ENCODE data around the gene IQGAP2. TPM values are rescaled to one million over a fixed set of nuclear protein-coding genes. Genes with fewer than 3 reads are reported as not detected.

The IQGAP2 gene
- total RNA-seq, 1 experiment from 2014 or later = 1.5 TPM

DNA sequence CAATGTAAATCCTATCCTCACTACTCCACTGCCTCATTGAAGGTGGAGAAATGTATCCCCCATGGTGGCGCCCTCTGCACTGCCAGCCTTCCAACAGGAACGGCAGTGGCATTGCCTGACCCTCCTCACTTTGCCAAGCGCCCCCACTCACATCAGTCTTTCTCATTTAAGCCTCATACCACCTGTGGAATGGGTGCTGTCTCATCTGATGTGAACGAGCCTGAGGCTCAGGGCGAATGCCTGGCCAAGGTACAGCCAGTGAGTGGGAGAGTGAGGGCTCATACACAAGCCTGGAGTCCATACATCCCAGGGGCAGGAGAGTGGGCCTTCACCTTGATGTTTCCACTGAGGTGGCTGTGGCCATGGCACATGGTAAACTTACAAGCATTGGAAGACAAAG, 209.9 kb downstream of the IQGAP2 start:
- Mint-ChIP-seq H3K27ac (ENCODE audit: low read depth, unreplicated experiment) (no peak overlapping the region), H3K4me3 (ENCODE audit: unreplicated experiment) (no peak overlapping the region), H3K4me1 (ENCODE audit: insufficient read depth, unreplicated experiment) (peaks cover 6% of the 10 kb centered on the region), H3K36me3 (ENCODE audit: insufficient read depth, unreplicated experiment) (no peaks in the 10 kb centered on the region), H3K9me3 (ENCODE audit: unreplicated experiment) (no peaks in the 10 kb centered on the region), H3K27me3 (ENCODE audit: insufficient read depth, unreplicated experiment) (no peaks in the 10 kb centered on the region)
- ChIA-PET POLR2A (no interaction called here), CTCF (interaction anchor here (0.9 to 2.3 kb wide), 3 partner anchors 9 to 162 kb away, joined by 5 to 20 read pairs (median 5); no protein-coding TSS in a partner anchor)
- TF ChIP-seq, protein P1, sequence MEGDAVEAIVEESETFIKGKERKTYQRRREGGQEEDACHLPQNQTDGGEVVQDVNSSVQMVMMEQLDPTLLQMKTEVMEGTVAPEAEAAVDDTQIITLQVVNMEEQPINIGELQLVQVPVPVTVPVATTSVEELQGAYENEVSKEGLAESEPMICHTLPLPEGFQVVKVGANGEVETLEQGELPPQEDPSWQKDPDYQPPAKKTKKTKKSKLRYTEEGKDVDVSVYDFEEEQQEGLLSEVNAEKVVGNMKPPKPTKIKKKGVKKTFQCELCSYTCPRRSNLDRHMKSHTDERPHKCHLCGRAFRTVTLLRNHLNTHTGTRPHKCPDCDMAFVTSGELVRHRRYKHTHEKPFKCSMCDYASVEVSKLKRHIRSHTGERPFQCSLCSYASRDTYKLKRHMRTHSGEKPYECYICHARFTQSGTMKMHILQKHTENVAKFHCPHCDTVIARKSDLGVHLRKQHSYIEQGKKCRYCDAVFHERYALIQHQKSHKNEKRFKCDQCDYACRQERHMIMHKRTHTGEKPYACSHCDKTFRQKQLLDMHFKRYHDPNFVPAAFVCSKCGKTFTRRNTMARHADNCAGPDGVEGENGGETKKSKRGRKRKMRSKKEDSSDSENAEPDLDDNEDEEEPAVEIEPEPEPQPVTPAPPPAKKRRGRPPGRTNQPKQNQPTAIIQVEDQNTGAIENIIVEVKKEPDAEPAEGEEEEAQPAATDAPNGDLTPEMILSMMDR (IDR thresholded peaks at IDR 0.05; ENCODE audit: unreplicated experiment) = no peak
- no TSS peak for BruUV-seq (replicated peaks)
- intact Hi-C loops (cut with micrococcal nuclease) = no loop called here
- no peak for DNase-seq (ENCODE audit: unreplicated experiment)

DNA sequence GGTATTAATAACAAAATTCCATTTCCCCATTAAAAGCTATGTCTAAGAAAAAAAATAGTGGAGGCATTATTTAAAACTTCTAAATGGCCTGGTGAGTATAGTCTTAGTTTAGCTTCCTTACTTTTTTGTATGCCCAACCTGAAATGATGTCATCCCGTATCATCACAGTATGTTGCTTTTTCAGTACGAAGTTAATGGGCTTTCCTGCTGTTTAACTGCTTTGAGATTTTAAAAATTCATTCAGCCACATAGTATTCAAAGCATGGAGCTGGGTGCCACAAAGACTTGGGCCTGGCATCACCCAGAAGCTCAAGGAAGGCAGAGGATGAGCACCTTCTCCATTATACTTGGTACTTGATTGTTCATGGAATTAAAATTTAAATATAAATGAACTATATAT, 212.7 kb downstream of the IQGAP2 start:
- Mint-ChIP-seq H3K9me3 (ENCODE audit: unreplicated experiment) (no peaks in the 10 kb centered on the region), H3K27me3 (ENCODE audit: insufficient read depth, unreplicated experiment) (no peaks in the 10 kb centered on the region), H3K4me1 (ENCODE audit: insufficient read depth, unreplicated experiment) (peaks cover 6% of the 10 kb centered on the region), H3K4me3 (ENCODE audit: unreplicated experiment) (no peak overlapping the region), H3K36me3 (ENCODE audit: insufficient read depth, unreplicated experiment) (no peaks in the 10 kb centered on the region), H3K27ac (ENCODE audit: low read depth, unreplicated experiment) (no peak overlapping the region)
- TF ChIP-seq, protein P1 (IDR thresholded peaks at IDR 0.05; ENCODE audit: unreplicated experiment) = no peak
- ChIA-PET POLR2A (no interaction called here), CTCF (interaction anchor here (0.8 to 1.4 kb wide), 4 partner anchors 9 to 159 kb away, joined by 3 to 11 read pairs (median 4); no protein-coding TSS in a partner anchor)
- DNase-seq (ENCODE audit: unreplicated experiment) = no peak
- intact Hi-C loops (cut with micrococcal nuclease) = no loop called here
- BruUV-seq (replicated peaks) = no TSS peak

DNA sequence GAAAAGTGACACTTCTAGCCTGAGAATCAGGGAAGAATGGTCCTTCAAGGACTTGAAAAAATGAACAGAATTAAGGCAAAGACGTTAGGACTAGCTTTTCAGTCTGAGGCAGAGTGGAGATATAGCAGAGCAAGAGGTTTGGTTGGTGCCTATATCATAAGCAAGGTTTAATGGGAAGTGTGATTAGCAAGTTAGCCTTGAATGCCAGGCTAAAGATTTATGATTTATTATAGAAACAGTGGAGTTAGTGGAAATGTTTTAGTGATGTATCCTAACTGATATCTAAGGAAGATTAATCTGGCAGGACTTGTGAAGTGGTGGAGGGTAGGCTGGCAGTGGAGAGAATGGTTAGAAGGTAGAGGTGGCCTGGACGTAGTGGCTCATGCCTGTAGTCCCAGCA, 213.1 kb downstream of the IQGAP2 start:
- TF ChIP-seq, protein P1 (IDR thresholded peaks at IDR 0.05; ENCODE audit: unreplicated experiment) = no peak
- H3K27me3 Mint-ChIP-seq (ENCODE audit: insufficient read depth, unreplicated experiment) = no peaks in the 10 kb centered on the region
- H3K4me1 Mint-ChIP-seq (ENCODE audit: insufficient read depth, unreplicated experiment) = peaks cover 6% of the 10 kb centered on the region
- no peak for DNase-seq (ENCODE audit: unreplicated experiment)
- no TSS peak for BruUV-seq (replicated peaks)
- CTCF ChIA-PET = interaction anchor here (0.9 to 1.4 kb wide), 4 partner anchors 7 to 158 kb away, joined by 3 to 11 read pairs (median 4); no protein-coding TSS in a partner anchor
- intact Hi-C loops (cut with micrococcal nuclease) = no loop called here
- no peak overlapping the region for H3K4me3 Mint-ChIP-seq (ENCODE audit: unreplicated experiment)
- no peaks in the 10 kb centered on the region for H3K36me3 Mint-ChIP-seq (ENCODE audit: insufficient read depth, unreplicated experiment)
- no peak overlapping the region for H3K27ac Mint-ChIP-seq (ENCODE audit: low read depth, unreplicated experiment)
- POLR2A ChIA-PET = no interaction called here
- H3K9me3 Mint-ChIP-seq (ENCODE audit: unreplicated experiment) = no peaks in the 10 kb centered on the region

DNA sequence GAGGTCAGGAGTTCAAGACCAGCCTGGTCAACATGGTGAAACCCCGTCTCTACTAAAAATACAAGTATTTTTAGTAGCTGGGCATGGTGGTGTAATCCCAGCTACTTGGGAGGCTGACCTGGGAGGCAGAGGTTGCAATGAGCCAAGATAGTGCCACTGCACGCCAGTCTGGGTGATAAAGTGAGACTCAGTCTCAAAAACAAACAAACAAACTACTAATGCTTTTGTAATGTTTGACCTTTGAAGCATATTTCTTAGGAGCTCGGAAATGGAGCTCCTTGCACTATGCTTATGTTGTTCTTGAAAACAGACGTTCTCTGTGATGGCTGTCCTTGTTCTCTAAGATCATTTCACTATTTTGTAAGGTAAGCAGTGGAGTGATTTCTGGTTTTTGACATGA, 214.1 kb downstream of the IQGAP2 start:
- Mint-ChIP-seq H3K9me3 (ENCODE audit: unreplicated experiment) (no peaks in the 10 kb centered on the region), H3K27ac (ENCODE audit: low read depth, unreplicated experiment) (no peak overlapping the region), H3K4me1 (ENCODE audit: insufficient read depth, unreplicated experiment) (peaks cover 6% of the 10 kb centered on the region), H3K36me3 (ENCODE audit: insufficient read depth, unreplicated experiment) (no peaks in the 10 kb centered on the region), H3K27me3 (ENCODE audit: insufficient read depth, unreplicated experiment) (no peaks in the 10 kb centered on the region), H3K4me3 (ENCODE audit: unreplicated experiment) (no peak overlapping the region)
- no TSS peak for BruUV-seq (replicated peaks)
- TF ChIP-seq, protein P1 (IDR thresholded peaks at IDR 0.05; ENCODE audit: unreplicated experiment) = no peak
- POLR2A ChIA-PET = no interaction called here
- peak; percentile 42 for DNase-seq (ENCODE audit: unreplicated experiment)
- CTCF ChIA-PET = interaction anchor here (0.7 to 2.1 kb wide), 4 partner anchors 8 to 157 kb away, joined by 3 to 14 read pairs (median 4); no protein-coding TSS in a partner anchor
- intact Hi-C loops (cut with micrococcal nuclease) = no loop called here
